Middle frontal gyrus (tissue), 1 donor: ENCODE measurements around the gene PRKAG2.
"Not testable (repeated sequence)": the region's sequence is repeated elsewhere in the genome, so short reads cannot be mapped to it uniquely, and the experiment has no call there.

ENCODE experiments used
- DNase-seq: peaks from one replicate; pipeline ENCODE4 v3.0.0-alpha.2; 2015; ENCODE audit warnings: low spot score; ENCODE audit errors: extremely low spot score

The PRKAG2 gene

GRCh38 chr7:151752037-151752436 is 124.9 kb downstream of the PRKAG2 start:
- DNase-seq: no peak

- no peak for DNase-seq
Observed at GRCh38 chr7:151748733-151749132, 128.2 kb downstream of the PRKAG2 start.

GRCh38 chr7:151748021-151748420 is 128.9 kb downstream of the PRKAG2 start:
- not testable (repeated sequence) for DNase-seq

- DNase-seq: no peak
Observed at GRCh38 chr7:151745706-151746105, 131.2 kb downstream of the PRKAG2 start.

GRCh38 chr7:151744656-151745638 is 132.0 kb downstream of the PRKAG2 start:
- DNase-seq: no peak

GRCh38 chr7:151744051-151744580 is 132.8 kb downstream of the PRKAG2 start:
- DNase-seq: no peak

GRCh38 chr7:151743481-151743983 is 133.4 kb downstream of the PRKAG2 start:
- DNase-seq: no peak

- DNase-seq: no peak
Observed at GRCh38 chr7:151742713-151743480, 134.0 kb downstream of the PRKAG2 start.

GRCh38 chr7:151741585-151741984 is 135.3 kb downstream of the PRKAG2 start:
- no peak for DNase-seq

- DNase-seq: no peak
Observed at GRCh38 chr7:151740081-151740851, 136.6 kb downstream of the PRKAG2 start.

GRCh38 chr7:151738925-151739324 is 138.0 kb downstream of the PRKAG2 start:
- no peak for DNase-seq

GRCh38 chr7:151736403-151736909 is 140.5 kb downstream of the PRKAG2 start:
- no peak for DNase-seq

- DNase-seq: no peak
Observed at GRCh38 chr7:151735851-151736402, 141.0 kb downstream of the PRKAG2 start.

- DNase-seq: no peak
Observed at GRCh38 chr7:151735186-151735850, 141.6 kb downstream of the PRKAG2 start.

- no peak for DNase-seq
Observed at GRCh38 chr7:151732834-151733592, 143.9 kb downstream of the PRKAG2 start.

- no peak for DNase-seq
Observed at GRCh38 chr7:151732292-151732691, 144.6 kb downstream of the PRKAG2 start.

- DNase-seq: no peak
Observed at GRCh38 chr7:151731022-151731441, 145.9 kb downstream of the PRKAG2 start.

GRCh38 chr7:151730591-151730990 is 146.3 kb downstream of the PRKAG2 start:
- DNase-seq: no peak

- no peak for DNase-seq
Observed at GRCh38 chr7:151729521-151729921, 147.4 kb downstream of the PRKAG2 start.
